ENCODE measurements around the gene UBAP2L.
"Not testable (repeated sequence)": the region's sequence is repeated elsewhere in the genome, so short reads cannot be mapped to it uniquely, and the experiment has no call there.

Gene UBAP2L

GRCh38 chr1:154198756-154199562 is 21.8 kb upstream of the UBAP2L start:
- DNase-seq: peak; percentile 30

GRCh38 chr1:154199563-154199879 is 21.2 kb upstream of the UBAP2L start:
- DNase-seq: no peak

- DNase-seq: not testable (repeated sequence)
Measured at GRCh38 chr1:154205778-154206177, 15.0 kb upstream of the UBAP2L start.

- no peak for DNase-seq
Measured at GRCh38 chr1:154206196-154206595, 14.6 kb upstream of the UBAP2L start, which contains the start of gene CFAP141. Gene CFAP141 (minus strand): TSS chr1:154206333. CDS start chr1:154206307, 26 bp downstream.

- DNase-seq: no peak
Measured at GRCh38 chr1:154207262-154207661, 13.5 kb upstream of the UBAP2L start.

GRCh38 chr1:154208677-154209388 is 11.9 kb upstream of the UBAP2L start:
- no peak for DNase-seq

- DNase-seq: no peak
Measured at GRCh38 chr1:154212083-154212482, 8.7 kb upstream of the UBAP2L start.

GRCh38 chr1:154213274-154213673 is 7.5 kb upstream of the UBAP2L start:
- no peak for DNase-seq

- DNase-seq: no peak
Measured at GRCh38 chr1:154218545-154218944, 2.2 kb upstream of the UBAP2L start.

GRCh38 chr1:154219541-154219940 is 1.2 kb upstream of the UBAP2L start:
- DNase-seq: no peak

GRCh38 chr1:154220970-154221277 is 169 bp downstream of the UBAP2L start:
- DNase-seq: no peak

GRCh38 chr1:154221278-154222001 is 685 bp downstream of the UBAP2L start:
- DNase-seq: peak; percentile 37

- no peak for DNase-seq
Measured at GRCh38 chr1:154222518-154222917, 1.8 kb downstream of the UBAP2L start.

- no peak for DNase-seq
Measured at GRCh38 chr1:154222918-154223317, 2.2 kb downstream of the UBAP2L start.

- DNase-seq: no peak
Measured at GRCh38 chr1:154223621-154224020, 2.9 kb downstream of the UBAP2L start.

GRCh38 chr1:154225370-154225769 is 4.6 kb downstream of the UBAP2L start:
- no peak for DNase-seq

GRCh38 chr1:154231112-154231511 is 10.4 kb downstream of the UBAP2L start:
- not testable (repeated sequence) for DNase-seq

- not testable (repeated sequence) for DNase-seq
Measured at GRCh38 chr1:154233127-154233526, 12.4 kb downstream of the UBAP2L start.

- DNase-seq: no peak
Measured at GRCh38 chr1:154236855-154237254, 16.1 kb downstream of the UBAP2L start.

- DNase-seq: no peak
Measured at GRCh38 chr1:154237435-154237834, 16.7 kb downstream of the UBAP2L start.

GRCh38 chr1:154237880-154238506 is 17.2 kb downstream of the UBAP2L start:
- DNase-seq: no peak

GRCh38 chr1:154239491-154239890 is 18.7 kb downstream of the UBAP2L start:
- no peak for DNase-seq

GRCh38 chr1:154240294-154240833 is 19.6 kb downstream of the UBAP2L start:
- DNase-seq: no peak
